Stimulated activated CD4-positive, alpha-beta T cell treated with anti-CD3 and anti-CD28 coated beads, Interleukin-15, amount 100 ng/mL, for 1 hour (primary cell): ENCODE results near the gene OR7G1.
"Not testable (repeated sequence)": the region's sequence is repeated elsewhere in the genome, so short reads cannot be mapped to it uniquely, and the experiment has no call there.

Experiments used
- DNase-seq, 2 donors: peaks; one replicate each; pipeline ENCODE4 v3.0.0-alpha.2; 2020; ENCODE audit warnings: low read depth in 1 of 2, low spot score in 1 of 2

Gene OR7G1

DNA sequence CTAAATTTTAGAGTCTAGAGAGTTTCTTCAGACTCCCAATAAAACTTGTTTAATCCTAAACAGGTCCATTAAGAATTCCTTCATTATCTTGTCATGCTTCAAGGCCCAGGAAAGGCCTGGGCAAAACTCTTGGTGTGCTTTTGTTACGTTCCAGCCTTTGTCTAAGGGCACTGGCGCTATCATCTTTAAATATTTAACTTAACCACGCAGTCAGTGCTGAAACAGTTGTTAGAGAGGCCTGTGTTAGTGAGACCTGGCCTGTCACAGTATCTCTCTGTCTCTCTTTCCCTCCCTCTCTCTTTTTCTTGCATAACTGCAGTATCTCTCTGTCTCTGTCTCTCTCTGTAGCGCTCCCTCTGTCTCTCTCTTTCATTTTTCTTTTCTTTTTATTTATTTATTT lies 36.9 kb downstream of the OR7G1 start:
- DNase-seq: no peak

GRCh38 chr19:9076901-9077300 lies 38.7 kb downstream of the OR7G1 start:
- DNase-seq: no peak

- DNase-seq: no peak
Observed at GRCh38 chr19:9075064-9075949, 40.3 kb downstream of the OR7G1 start.

- DNase-seq: no peak
Observed at GRCh38 chr19:9073806-9074205, 41.8 kb downstream of the OR7G1 start.

DNA sequence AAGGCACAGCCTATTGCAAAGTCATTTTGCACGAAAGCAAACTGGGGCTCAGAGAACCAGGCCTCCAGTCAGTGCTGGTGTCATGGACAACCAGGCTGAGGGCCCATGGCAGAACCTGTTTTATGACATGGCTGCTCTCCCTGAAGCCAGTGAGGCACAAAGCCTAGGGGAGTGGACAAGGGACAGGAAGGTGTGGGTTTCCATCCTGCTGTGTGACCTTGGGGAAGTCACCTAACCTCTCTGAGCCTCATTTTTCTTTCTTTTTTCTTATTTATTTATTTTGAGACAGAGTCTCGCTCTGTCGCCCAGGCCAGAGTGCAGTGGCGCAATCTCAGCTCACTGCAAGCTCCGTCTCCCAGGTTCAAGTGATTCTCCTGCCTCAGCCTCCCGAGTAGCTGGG lies 43.8 kb downstream of the OR7G1 start:
- DNase-seq: not testable (repeated sequence)

DNA sequence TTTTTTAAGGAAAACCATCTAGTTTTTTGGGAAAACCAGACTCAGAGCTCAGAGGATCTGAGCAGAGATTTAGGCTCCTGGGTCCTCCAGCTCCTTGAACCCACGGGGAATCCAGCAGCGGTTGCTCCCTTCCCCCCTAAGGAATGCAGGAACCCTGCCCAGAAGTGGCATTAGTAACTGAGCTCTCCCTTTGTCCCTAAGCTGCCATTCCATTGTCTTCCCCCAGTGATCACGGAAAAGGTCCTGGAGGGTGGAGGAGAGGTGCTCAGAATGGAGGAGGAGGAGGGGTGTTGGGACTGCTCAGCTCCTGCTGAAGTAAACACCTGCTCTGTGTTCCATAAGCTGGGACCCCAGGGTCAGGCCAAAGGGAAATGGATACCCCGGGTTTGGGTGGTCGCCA lies 45.5 kb downstream of the OR7G1 start:
- no peak for DNase-seq

DNA sequence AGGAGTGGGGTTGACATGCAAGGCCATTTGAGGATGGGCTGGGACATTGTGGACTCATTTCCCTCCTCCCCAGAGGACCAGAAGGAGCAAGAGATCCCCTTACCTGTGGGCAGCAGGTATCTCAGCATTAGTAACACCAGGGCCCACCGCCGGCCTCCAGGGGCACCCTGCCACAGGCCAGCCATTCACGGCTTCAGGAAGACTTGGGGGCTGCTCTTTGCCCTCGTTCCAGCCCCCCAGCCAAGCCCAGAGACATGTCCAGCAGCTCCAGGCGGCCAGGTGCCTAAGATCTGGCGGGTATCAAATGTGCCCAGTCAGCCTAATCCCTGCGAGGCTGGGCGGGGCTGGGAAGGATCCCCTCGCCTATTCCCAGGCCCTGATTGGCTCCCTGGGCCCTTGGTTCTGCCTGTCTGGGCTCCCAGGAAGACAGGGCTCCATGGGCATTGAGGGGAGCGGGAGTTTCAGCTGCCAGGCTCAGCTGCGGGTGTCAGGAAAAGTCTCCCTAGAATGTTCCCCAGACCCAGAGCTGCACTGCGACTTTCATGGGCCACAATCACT lies 50.0 kb downstream of the OR7G1 start:
- no peak for DNase-seq
